HG03439 (cell line): Measurements from ENCODE around the gene DEFB132.

Source experiments
- ATAC-seq: cut with Tn5 transposase; IDR thresholded peaks from one replicate; pipeline ENCODE4 v1.9.1; 2021; ENCODE audit warnings: mild to moderate bottlenecking, moderate library complexity; ENCODE audit not compliant: unreplicated experiment

DEFB132 gene

GRCh38 chr20:295804-296203, 38.3 kb downstream of the DEFB132 start:
- no peak for ATAC-seq

GRCh38 chr20:297098-297924, 39.8 kb downstream of the DEFB132 start, which contains the start of gene ZCCHC3:
TSS of gene ZCCHC3 (plus strand) at chr20:297570. CDS start at chr20:297587, 17 bp downstream.
- ATAC-seq, result peak; percentile 79

DNA sequence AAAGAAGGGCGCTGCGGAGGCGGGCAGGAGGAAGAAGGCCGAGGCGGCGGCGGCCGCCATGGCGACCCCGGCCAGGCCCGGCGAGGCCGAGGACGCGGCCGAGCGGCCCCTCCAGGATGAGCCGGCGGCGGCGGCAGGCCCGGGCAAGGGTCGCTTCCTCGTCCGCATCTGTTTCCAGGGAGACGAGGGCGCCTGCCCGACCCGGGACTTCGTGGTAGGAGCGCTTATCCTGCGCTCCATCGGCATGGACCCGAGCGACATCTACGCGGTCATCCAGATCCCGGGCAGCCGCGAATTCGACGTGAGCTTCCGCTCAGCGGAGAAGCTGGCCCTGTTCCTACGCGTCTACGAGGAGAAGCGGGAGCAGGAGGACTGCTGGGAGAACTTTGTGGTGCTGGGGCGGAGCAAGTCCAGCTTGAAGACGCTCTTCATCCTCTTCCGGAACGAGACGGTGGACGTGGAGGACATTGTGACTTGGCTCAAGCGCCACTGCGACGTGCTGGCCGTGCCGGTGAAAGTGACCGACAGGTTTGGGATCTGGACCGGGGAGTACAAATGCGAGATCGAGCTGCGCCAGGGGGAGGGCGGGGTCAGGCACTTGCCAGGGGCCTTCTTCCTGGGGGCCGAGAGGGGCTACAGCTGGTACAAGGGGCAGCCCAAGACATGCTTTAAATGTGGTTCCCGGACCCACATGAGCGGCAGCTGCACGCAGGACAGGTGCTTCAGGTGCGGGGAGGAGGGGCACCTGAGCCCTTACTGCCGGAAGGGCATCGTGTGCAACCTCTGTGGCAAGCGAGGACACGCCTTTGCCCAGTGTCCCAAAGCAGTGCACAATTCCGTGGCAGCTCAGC, 40.6 kb downstream of the DEFB132 start:
- ATAC-seq, result peak; percentile 27

DNA sequence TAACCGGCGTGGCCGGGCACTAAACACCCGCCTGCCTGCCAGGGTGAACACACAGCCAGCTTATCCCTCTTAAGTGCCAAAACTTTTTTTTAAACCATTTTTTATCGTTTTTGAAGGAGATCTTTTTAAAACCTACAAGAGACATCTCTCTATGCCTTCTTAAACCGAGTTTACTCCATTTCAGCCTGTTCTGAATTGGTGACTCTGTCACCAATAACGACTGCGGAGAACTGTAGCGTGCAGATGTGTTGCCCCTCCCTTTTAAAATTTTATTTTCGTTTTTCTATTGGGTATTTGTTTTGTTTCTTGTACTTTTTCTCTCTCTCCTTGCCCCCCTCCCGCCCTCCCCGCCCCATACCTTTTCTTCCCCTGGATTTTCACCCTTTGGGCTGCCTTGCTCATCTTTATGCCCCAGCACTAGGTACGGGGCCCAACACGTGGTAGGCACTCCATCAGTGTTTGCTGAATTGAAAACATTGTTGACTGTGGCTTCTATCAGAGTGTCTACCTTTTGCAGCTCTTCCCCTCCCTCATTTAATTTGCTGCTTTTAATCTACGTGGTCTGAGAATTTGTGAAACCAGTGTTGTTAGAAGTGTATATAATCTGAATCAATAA, 41.4 kb downstream of the DEFB132 start:
- ATAC-seq, result no peak

GRCh38 chr20:300345-300990, 42.9 kb downstream of the DEFB132 start:
- no peak for ATAC-seq

DNA sequence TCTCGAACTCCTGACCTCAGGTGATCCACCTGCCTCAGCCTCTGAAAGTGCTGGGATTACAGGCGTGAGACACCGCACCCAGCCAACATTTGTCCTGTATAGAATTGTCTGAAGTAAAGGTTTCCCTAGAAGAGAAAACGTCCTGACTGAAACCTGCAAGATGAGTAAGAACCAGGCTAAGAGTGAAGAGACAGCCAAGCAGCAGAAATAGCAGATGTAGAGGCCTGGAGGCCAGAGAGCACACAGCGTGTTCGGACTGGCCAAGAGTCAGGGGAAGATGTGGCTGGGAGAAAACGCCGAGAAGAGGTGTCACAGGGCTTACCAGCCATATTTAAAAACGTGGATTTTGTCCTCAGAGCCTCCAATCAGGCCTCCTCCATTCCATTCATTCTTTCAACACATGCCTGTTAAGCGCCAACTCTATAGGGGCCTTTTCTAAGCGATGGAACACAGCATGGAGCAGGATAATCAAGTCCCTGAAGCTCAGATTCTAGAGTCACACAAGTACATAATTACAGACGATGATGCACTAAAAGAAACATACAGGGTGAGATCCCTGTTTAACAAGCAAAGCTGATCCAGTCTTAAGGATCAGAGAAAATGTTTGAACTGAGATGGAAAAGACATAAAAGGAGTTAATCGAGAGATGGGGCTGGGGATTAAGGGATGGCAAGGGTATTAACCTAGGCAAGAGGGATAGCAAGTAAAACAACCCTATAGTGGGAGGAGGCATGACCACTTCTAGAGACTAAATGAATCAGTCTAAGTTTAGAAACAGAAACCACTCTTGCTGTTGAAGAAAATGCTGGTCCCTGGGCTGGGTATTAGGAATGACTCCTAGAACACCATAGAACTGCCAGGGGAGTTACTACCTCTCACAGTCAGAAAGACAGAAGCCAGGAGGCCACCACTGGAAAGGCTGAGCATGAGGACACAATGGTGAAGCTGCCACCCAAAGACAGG, 44.6 kb downstream of the DEFB132 start:
- no peak for ATAC-seq

DNA sequence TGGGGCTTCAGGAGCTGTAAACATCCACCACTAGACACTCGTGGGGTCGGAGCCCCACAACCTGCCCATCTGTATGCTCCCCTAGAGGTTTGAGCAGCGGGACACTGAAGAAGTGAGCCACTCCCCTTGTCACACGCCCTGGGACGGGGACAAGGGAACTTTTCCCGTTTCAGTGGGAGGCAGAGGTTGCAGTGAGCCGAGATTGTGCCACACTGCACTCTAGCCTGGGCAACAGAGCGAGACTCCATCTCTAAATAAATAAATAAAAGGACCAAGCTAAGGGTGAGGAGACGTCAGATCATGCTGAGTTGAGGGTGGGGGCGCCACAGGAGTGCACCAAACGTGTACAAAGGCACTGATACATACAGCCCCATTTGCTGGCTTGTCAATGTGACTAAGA, 48.2 kb downstream of the DEFB132 start:
- ATAC-seq, result no peak

- ATAC-seq, result no peak
These were observed 51.0 kb downstream of the DEFB132 start for GRCh38 chr20:308427-309038.

DNA sequence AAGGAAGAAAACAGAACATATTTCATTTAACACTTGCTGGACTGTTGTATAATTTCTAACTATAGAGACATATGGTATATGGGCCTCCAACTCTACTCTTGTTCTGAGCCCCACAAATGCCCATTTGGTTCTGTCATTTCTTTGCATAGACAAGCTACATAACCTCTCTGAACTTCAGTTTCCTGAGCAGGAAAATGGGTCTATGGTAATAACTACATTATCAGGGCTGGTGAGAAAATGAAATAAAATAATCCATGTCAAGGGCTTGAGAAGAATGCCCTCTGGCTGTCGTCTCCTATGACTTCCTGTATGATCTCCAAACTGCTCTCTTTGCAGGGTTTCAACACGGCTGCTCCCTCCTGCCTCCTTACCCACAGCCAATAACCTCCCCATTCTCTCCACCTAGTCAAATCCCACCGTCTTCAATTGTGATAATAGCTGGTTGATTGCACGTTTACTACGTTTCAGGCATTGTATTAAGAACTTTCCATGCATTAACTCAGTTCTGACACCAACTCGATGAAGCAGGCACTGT, 51.8 kb downstream of the DEFB132 start:
- ATAC-seq, result no peak

- ATAC-seq, result peak; percentile 74
These were observed 52.5 kb downstream of the DEFB132 start for GRCh38 chr20:309841-310644.

- no peak for ATAC-seq
These were observed 53.1 kb downstream of the DEFB132 start for GRCh38 chr20:310645-311044.
